A549 (cell line): Measurements from ENCODE around the gene STRN3. TPM values are rescaled to one million over a fixed set of nuclear protein-coding genes. Genes with fewer than 3 reads are reported as not detected.
"Not testable (repeated sequence)": the region's sequence is repeated elsewhere in the genome, so short reads cannot be mapped to it uniquely, and the experiment has no call there.

Source experiments
- ATAC-seq, 2 experiments: fragments of 200-7000 bp in 1 of 2; fragments of >200 bp in 1 of 2; cut with Nextera tagmentation in 1 of 2; cut with Tn5 transposase in 1 of 2; 3 replicates each; pipeline versions ENCODE4 v1.8.0 to v1.9.1; 2018 to 2020; ENCODE audit warnings: mild to moderate bottlenecking in 1 of 2, moderate library complexity in 1 of 2
- CTCF ChIA-PET: fragments of 300-600 bp; sonication (Branson Sonifier 250); formaldehyde crosslinking; extraction: SDS; loops from one replicate; lab custom pipeline; 2021; ENCODE audit warnings: antibody characterized with exemption, inconsistent platforms; lab: Yijun Ruan, JAX
- POLR2A ChIA-PET: fragments of 350-600 bp; formaldehyde crosslinking; extraction: SDS; loops from one replicate; lab custom pipeline; 2021; ENCODE audit warnings: antibody characterized with exemption, inconsistent platforms; lab: Yijun Ruan, JAX
- DNase-seq, 2 experiments: peaks; one replicate each; pipeline versions ENCODE4 v3.0.0 to v3.0.0-alpha.2; 2011 to 2016; ENCODE audit warnings: low read depth in 1 of 2, low spot score in 1 of 2
- FAIRE-seq: peaks from 2 replicates; lab custom pipeline; 2011; peaks lifted over from hg19 to GRCh38; lab: Jason Lieb, UNC
- H3K27ac ChIP-seq, 2 experiments: fragments of >200 bp; sonication (Bioruptor Twin); formaldehyde crosslinking; 3 replicates each; pipeline ENCODE4 v1.5.1; 2016 to 2017
- H3K4me1 ChIP-seq: fragments of >200 bp; sonication (Bioruptor Twin); formaldehyde crosslinking; 3 replicates; pipeline ENCODE4 v1.6.1; 2016
- H3K4me2 ChIP-seq: fragments of >200 bp; sonication (Bioruptor Twin); formaldehyde crosslinking; 3 replicates; pipeline ENCODE4 v1.6.1; 2016
- H3K4me3 ChIP-seq: fragments of >200 bp; sonication (Bioruptor Twin); formaldehyde crosslinking; 3 replicates; pipeline ENCODE4 v1.5.1; 2016
- H3K9me3 ChIP-seq: fragments of >200 bp; sonication (Bioruptor Twin); formaldehyde crosslinking; 3 replicates; pipeline ENCODE4 v1.6.1; 2016
- CBX8 ChIP-seq: fragments of 200-600 bp; sonication (generic); IDR thresholded peaks from 2 replicates; pipeline ENCODE4 v1.6.1; 2016
- CEBPB ChIP-seq, 2 experiments: fragments of >200 bp in 1 of 2; sonication (Bioruptor Twin) in 1 of 2; formaldehyde crosslinking in 1 of 2; IDR thresholded peaks; 2 replicates each; pipeline ENCODE4 v1.6.1; 2012 to 2016
- CHD4 ChIP-seq: fragments of 200-600 bp; sonication (generic); IDR thresholded peaks from 2 replicates; pipeline ENCODE4 v1.6.1; 2016; ENCODE audit warnings: antibody characterized with exemption, mild to moderate bottlenecking, borderline replicate concordance
- EHF ChIP-seq: fragments of 250-450 bp; sonication (Bioruptor Pico); IDR thresholded peaks from 2 replicates; pipeline ENCODE4 v1.5.0; 2020; ENCODE audit warnings: mild to moderate bottlenecking
- EP300 ChIP-seq, 2 experiments: fragments of >200 bp; sonication (Bioruptor Twin); formaldehyde crosslinking; IDR thresholded peaks; 2 replicates in 1 of 2; 3 replicates in 1 of 2; pipeline ENCODE4 v1.6.1; 2016 to 2017
- FOXS1 ChIP-seq: fragments of 250-450 bp; sonication (Bioruptor Pico); IDR thresholded peaks from 2 replicates; pipeline ENCODE4 v1.5.0; 2020; ENCODE audit warnings: mild to moderate bottlenecking, moderate library complexity
- HEYL ChIP-seq: fragments of 250-450 bp; sonication (Bioruptor Pico); IDR thresholded peaks from 2 replicates; pipeline ENCODE4 v1.8.0; 2021; ENCODE audit warnings: mild to moderate bottlenecking, moderate library complexity
- JUNB ChIP-seq: fragments of >200 bp; sonication (Bioruptor Twin); formaldehyde crosslinking; IDR thresholded peaks from 2 replicates; pipeline ENCODE4 v1.6.1; 2016
- KDM1A ChIP-seq: fragments of 200-600 bp; sonication (generic); IDR thresholded peaks from 2 replicates; pipeline ENCODE4 v1.6.1; 2016; ENCODE audit warnings: low read depth, mild to moderate bottlenecking
- KDM5A ChIP-seq: fragments of 200-600 bp; sonication (generic); IDR thresholded peaks from 2 replicates; pipeline ENCODE4 v1.6.1; 2016; ENCODE audit warnings: antibody characterized with exemption, mild to moderate bottlenecking
- NR3C1 ChIP-seq: fragments of >200 bp; sonication (Bioruptor Twin); formaldehyde crosslinking; IDR thresholded peaks from 3 replicates; pipeline ENCODE4 v1.6.1; 2017
- PHF8 ChIP-seq: fragments of 200-600 bp; sonication (generic); IDR thresholded peaks from 2 replicates; pipeline ENCODE4 v1.6.1; 2016; ENCODE audit warnings: low read depth, mild to moderate bottlenecking, antibody characterized with exemption, moderate library complexity, borderline replicate concordance
- POLR2A ChIP-seq: IDR thresholded peaks from 2 replicates; pipeline ENCODE4 v1.6.1; 2012; ENCODE audit warnings: mild to moderate bottlenecking, low read length
- RCOR1 ChIP-seq: fragments of 150-350 bp; IDR thresholded peaks from 2 replicates; pipeline ENCODE4 v1.6.1; 2014; ENCODE audit warnings: antibody characterized with exemption, low read length, low read depth
- RNF2 ChIP-seq: fragments of 200-600 bp; sonication (generic); IDR thresholded peaks from 2 replicates; pipeline ENCODE4 v1.6.1; 2016; ENCODE audit warnings: low read depth, mild to moderate bottlenecking, antibody characterized with exemption, moderate library complexity, borderline replicate concordance
- SMC3 ChIP-seq: fragments of >200 bp; sonication (Bioruptor Twin); formaldehyde crosslinking; IDR thresholded peaks from 3 replicates; pipeline ENCODE4 v1.6.1; 2018; ENCODE audit warnings: inconsistent platforms
- TFCP2L1 ChIP-seq: fragments of 250-450 bp; sonication (Bioruptor Pico); IDR thresholded peaks from 2 replicates; pipeline ENCODE4 v1.5.0; 2021; ENCODE audit warnings: mild to moderate bottlenecking
- TP53 ChIP-seq: fragments of 250-450 bp; sonication (Bioruptor Pico); IDR thresholded peaks from 2 replicates; pipeline ENCODE4 v1.5.0; 2021; ENCODE audit warnings: mild to moderate bottlenecking, moderate library complexity
- ZC3H11A ChIP-seq: fragments of 450-650 bp; IDR thresholded peaks from 2 replicates; pipeline ENCODE4 v1.6.1; 2014; ENCODE audit warnings: antibody characterized with exemption, mild to moderate bottlenecking
- WGBS: methylation state at CpG from one replicate; pipeline ENCODE4 v1.1.6; 2017; ENCODE audit errors: missing lambda C conversion rate; 5-methylcytosine and 5-hydroxymethylcytosine counted together
- polyA plus RNA-seq, 4 experiments: library from polyadenylated mRNA; depleted of rRNA in 3 of 4; stranded (reverse); fragments of >200 nt; fragmentation: RNase III in 1 of 4; extraction: RNeasy Plus Mini Kit Qiagen cat#74134 plus additional on column Dnase treatment in 1 of 4; gene quantifications; 2 replicates in 3 of 4; 3 replicates in 1 of 4; pipeline ENCODE4 v1.2.3, GENCODE V29; 2011 to 2017
- TF ChIP-seq, protein P1 (sequence below): fragments of 450-650 bp; IDR thresholded peaks from 2 replicates; pipeline ENCODE4 v1.6.1; 2014; ENCODE audit warnings: antibody characterized with exemption
- TF ChIP-seq, protein P2 (sequence below): IDR thresholded peaks from 2 replicates; pipeline ENCODE4 v1.6.1; 2012
- TF ChIP-seq, protein P3 (sequence below): fragments of 150-350 bp; IDR thresholded peaks from 2 replicates; pipeline ENCODE4 v1.6.1; 2014; ENCODE audit warnings: low read depth, mild to moderate bottlenecking, low read length
- TF ChIP-seq, protein P4 (sequence below): fragments of >200 bp; sonication (Bioruptor Twin); formaldehyde crosslinking; IDR thresholded peaks from 3 replicates; pipeline ENCODE4 v1.6.1; 2016
- TF ChIP-seq, protein P5 (sequence below): fragments of >200 bp; sonication (Bioruptor Twin); formaldehyde crosslinking; IDR thresholded peaks from 3 replicates; pipeline ENCODE4 v1.5.1; 2016

STRN3 gene
- polyA plus RNA-seq, 2 of the 4 experiments (the other 2 are of a cell fraction): 22.1 to 44.8 TPM

DNA sequence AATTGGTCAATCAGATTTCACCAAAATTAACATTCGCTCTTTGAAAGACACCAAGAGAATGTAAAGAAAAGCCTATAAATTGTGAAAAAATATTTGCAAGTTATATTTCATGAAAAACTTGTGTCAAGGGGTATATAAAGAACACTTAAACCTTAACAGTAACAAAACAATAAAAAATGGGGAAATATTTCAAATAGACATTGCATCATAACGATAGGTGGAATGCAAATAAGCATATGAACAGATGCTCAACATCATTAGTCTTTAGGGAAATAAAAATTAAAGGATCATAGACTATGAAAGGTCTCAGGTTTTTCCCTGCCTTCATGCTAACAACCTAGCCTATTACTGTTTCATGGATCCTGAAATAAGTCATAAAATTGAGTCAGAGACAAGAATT lies 87.6 kb downstream of the STRN3 start:
- CTCF ChIA-PET: interaction anchor here (0.8 kb wide), 1 partner anchor 65 kb away, joined by 3 read pairs; no protein-coding TSS in a partner anchor

DNA sequence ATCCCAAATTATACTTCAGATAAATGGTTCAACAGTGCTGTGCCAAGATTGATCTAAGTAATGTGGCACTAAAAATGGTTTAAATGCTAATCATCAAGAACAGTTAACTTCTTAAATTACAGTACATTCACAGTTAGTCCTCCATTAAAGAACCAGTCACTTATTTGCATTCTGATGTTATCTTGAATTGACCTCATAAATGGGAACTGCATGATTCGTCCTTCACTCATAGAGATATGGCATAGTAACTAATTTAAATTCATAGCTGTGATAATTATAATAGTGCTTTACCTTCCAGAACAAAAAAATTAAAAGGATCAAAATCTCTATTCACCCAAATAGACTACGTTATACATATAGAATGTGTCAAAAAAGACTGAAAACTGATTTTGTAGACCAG lies 90.7 kb downstream of the STRN3 start:
- ChIA-PET CTCF (no interaction called here), POLR2A (no interaction called here)
- FAIRE-seq (no peak), DNase-seq (no peak), ATAC-seq (no peak)
- H3K4me1 ChIP-seq: no peaks in the 10 kb centered on the region
- no peak overlapping the region for H3K4me2 ChIP-seq
- TF ChIP-seq, protein P1, sequence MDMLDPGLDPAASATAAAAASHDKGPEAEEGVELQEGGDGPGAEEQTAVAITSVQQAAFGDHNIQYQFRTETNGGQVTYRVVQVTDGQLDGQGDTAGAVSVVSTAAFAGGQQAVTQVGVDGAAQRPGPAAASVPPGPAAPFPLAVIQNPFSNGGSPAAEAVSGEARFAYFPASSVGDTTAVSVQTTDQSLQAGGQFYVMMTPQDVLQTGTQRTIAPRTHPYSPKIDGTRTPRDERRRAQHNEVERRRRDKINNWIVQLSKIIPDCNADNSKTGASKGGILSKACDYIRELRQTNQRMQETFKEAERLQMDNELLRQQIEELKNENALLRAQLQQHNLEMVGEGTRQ: no peak
- TF ChIP-seq, protein P2, sequence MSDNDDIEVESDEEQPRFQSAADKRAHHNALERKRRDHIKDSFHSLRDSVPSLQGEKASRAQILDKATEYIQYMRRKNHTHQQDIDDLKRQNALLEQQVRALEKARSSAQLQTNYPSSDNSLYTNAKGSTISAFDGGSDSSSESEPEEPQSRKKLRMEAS: no peak
- TF ChIP-seq CBX8: no peak
- TF ChIP-seq RCOR1: no peak
- no peak for TF ChIP-seq CEBPB (IDR thresholded peaks at IDR 0.05)
- TF ChIP-seq JUNB: no peak
- TF ChIP-seq TP53 (CRISPR knock-in tag): no peak
- TF ChIP-seq CHD4: no peak
- no peak for TF ChIP-seq SMC3
- TF ChIP-seq, protein P3, sequence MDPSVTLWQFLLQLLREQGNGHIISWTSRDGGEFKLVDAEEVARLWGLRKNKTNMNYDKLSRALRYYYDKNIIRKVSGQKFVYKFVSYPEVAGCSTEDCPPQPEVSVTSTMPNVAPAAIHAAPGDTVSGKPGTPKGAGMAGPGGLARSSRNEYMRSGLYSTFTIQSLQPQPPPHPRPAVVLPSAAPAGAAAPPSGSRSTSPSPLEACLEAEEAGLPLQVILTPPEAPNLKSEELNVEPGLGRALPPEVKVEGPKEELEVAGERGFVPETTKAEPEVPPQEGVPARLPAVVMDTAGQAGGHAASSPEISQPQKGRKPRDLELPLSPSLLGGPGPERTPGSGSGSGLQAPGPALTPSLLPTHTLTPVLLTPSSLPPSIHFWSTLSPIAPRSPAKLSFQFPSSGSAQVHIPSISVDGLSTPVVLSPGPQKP: no peak
- no peak for TF ChIP-seq TFCP2L1 (CRISPR knock-in tag)
- TF ChIP-seq, protein P4, sequence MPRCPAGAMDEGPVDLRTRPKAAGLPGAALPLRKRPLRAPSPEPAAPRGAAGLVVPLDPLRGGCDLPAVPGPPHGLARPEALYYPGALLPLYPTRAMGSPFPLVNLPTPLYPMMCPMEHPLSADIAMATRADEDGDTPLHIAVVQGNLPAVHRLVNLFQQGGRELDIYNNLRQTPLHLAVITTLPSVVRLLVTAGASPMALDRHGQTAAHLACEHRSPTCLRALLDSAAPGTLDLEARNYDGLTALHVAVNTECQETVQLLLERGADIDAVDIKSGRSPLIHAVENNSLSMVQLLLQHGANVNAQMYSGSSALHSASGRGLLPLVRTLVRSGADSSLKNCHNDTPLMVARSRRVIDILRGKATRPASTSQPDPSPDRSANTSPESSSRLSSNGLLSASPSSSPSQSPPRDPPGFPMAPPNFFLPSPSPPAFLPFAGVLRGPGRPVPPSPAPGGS: no peak
- no peak for TF ChIP-seq POLR2A
- H3K27ac ChIP-seq: no peak overlapping the region
- H3K9me3 ChIP-seq: no peaks in the 10 kb centered on the region
- 83% methylated on average over 2 of the region's 2 CpGs for WGBS
- H3K4me3 ChIP-seq: no peak overlapping the region

More for the DNA sequence above, 87.6 kb downstream of the STRN3 start:
- TF ChIP-seq EHF (no peak), HEYL (CRISPR knock-in tag) (no peak), CEBPB (IDR thresholded peaks at IDR 0.05) (peak; percentile 39 to 46; a peak in 2 of 4 replicates)
- TF ChIP-seq, protein P2: no peak
- TF ChIP-seq, protein P1: no peak
- TF ChIP-seq, all 56 proteins: peak for 1
- FAIRE-seq (no peak), ATAC-seq (no peak), DNase-seq (no peak)
- Histone ChIP-seq H3K4me3 (no peak overlapping the region), H3K9me3 (no peaks in the 10 kb centered on the region), H3K4me1 (no peaks in the 10 kb centered on the region), H3K4me2 (no peak overlapping the region), H3K27ac (no peak overlapping the region)
- POLR2A ChIA-PET: no interaction called here
- 88% methylated on average over 2 of the region's 2 CpGs for WGBS

DNA sequence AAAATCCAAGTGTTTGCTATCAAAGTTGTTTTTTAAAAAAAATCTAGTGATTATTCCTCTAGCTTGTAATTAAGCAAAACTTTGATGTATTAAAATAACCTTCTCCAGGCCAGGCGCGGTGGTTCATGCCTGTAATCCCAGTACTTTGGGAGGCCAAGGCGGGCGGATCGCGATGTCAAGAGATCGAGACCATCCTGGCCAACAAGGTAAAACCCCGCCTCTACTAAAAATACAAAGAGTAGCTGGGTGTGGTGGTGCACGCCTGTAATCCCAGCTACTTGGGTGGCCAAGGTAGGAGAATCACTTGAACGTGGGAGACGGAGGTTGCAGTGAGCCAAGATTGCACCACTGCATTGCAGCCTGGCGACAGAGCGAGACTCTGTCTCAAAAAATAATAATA lies 92.2 kb downstream of the STRN3 start:
- H3K9me3 ChIP-seq, H3K4me3 ChIP-seq, POLR2A ChIA-PET, H3K4me1 ChIP-seq, ATAC-seq, FAIRE-seq, H3K4me2 ChIP-seq, H3K27ac ChIP-seq, DNase-seq: not testable (repeated sequence)
- CTCF ChIA-PET: interaction anchor here (0.7 to 0.8 kb wide), 3 partner anchors 8 to 119 kb away, joined by 3 to 6 read pairs (median 3); no protein-coding TSS in a partner anchor
- 95% methylated on average over 13 of the region's 13 CpGs for WGBS

DNA sequence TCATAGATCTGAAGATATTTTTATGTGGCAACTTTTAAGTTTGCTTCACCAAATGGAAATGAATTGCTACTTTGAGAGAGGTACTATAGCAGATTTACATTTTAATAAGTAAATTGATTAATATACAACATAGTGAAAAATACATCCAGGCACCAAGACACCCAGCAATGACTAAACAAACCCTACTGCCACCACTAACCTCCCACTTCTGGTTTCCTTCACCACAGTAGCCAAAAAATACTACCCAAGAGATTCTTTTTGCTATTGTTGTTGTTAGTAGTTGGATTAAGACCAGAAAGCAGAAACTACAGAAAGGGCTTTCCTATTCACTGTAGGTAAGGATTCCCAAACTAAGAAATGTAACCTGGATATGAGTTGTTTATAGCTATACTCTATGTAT lies 97.7 kb downstream of the STRN3 start:
- ChIA-PET POLR2A (no interaction called here), CTCF (interaction anchor here (0.5 to 0.7 kb wide), 2 partner anchors 75 to 201 kb away, joined by 3 read pairs; no protein-coding TSS in a partner anchor)
- TF ChIP-seq, protein P5, sequence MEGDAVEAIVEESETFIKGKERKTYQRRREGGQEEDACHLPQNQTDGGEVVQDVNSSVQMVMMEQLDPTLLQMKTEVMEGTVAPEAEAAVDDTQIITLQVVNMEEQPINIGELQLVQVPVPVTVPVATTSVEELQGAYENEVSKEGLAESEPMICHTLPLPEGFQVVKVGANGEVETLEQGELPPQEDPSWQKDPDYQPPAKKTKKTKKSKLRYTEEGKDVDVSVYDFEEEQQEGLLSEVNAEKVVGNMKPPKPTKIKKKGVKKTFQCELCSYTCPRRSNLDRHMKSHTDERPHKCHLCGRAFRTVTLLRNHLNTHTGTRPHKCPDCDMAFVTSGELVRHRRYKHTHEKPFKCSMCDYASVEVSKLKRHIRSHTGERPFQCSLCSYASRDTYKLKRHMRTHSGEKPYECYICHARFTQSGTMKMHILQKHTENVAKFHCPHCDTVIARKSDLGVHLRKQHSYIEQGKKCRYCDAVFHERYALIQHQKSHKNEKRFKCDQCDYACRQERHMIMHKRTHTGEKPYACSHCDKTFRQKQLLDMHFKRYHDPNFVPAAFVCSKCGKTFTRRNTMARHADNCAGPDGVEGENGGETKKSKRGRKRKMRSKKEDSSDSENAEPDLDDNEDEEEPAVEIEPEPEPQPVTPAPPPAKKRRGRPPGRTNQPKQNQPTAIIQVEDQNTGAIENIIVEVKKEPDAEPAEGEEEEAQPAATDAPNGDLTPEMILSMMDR: no peak
- TF ChIP-seq KDM1A: no peak
- TF ChIP-seq RNF2: no peak
- TF ChIP-seq, protein P4: no peak
- TF ChIP-seq EP300 (IDR thresholded peaks at IDR 0.05): no peak
- no peak for TF ChIP-seq PHF8
- TF ChIP-seq NR3C1: no peak
- TF ChIP-seq KDM5A: no peak
- no peak for TF ChIP-seq ZC3H11A
- TF ChIP-seq FOXS1 (CRISPR knock-in tag): no peak
- Histone ChIP-seq H3K4me2 (no peak overlapping the region), H3K4me1 (no peaks in the 10 kb centered on the region), H3K9me3 (no peaks in the 10 kb centered on the region), H3K4me3 (no peak overlapping the region), H3K27ac (no peak overlapping the region)
- FAIRE-seq (no peak), DNase-seq (no peak), ATAC-seq (no peak)
